Measurements from ENCODE around the gene STAT6.
A peak's percentile ranks its signal among the peaks of the same experiment; 100 is the strongest.
"Not testable (repeated sequence)": the region's sequence is repeated elsewhere in the genome, so short reads cannot be mapped to it uniquely, and the experiment has no call there.

The STAT6 gene

DNA sequence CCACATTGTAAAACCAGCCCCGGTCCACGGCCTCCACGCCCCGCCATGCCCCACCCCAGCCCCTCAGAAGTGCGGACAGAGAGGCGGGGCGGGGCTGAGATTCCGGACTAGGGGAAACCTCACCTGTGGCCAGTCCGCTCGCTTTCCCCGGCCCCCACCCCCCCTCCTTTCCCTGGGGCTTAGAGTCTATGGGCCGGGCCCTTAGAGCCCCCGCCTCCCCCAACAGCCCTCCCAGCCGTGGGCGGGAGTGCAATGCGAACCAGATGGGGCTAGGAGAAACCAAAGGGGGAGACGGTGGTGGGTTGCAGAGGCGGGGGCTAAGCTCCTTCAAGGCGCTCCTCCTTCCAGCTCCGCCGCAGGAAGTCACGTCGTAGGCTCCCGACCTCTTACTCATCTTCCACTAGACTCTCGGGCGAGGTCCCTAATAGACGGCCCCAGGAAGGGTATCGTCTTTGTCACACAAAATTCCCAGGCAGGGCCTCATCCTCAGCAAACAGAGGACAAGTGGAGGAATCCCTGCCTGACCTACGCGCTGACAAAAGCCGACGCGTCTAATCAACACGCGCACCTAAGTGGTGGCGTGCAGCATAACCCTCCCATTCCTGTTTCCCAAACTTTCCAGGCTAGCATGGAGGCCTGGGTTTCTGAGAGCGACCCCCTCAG lies 23.3 kb downstream of the STAT6 start:
- peak; percentile 78 for DNase-seq (ENCODE audit: low spot score)

GRCh38 chr12:57087010-57087690 lies 24.0 kb downstream of the STAT6 start:
- peak; percentile 75 for DNase-seq (ENCODE audit: low spot score)

DNA sequence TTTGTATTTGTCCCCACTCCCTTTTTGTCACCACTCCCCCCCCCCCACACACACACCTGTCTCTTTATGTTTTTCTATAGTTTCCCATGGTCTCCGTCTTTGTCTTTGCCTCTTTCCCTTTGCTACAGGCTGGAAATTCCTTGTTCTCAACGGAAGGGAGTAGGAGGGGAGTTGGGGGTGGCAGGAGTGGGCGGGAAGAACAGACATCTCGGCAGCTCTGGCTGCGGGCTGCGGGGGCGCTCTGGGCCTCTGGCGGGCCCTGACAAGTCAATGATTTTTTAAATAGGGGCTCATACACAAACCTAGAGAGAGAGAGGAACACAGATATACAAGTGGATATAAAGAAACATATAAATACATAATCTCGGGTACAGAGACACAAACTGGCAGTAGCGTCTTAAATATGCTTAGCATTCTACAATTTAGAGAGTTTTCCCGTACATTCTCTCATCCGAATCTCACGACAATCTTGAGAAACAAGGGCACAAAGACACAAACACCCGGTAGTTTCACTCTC lies 24.6 kb downstream of the STAT6 start:
- no peak for DNase-seq (ENCODE audit: low spot score)

- no peak for DNase-seq (ENCODE audit: low spot score)
Measured at GRCh38 chr12:57085999-57086492, 25.1 kb downstream of the STAT6 start.

- DNase-seq (ENCODE audit: low spot score): no peak
Measured at GRCh38 chr12:57080855-57081254, 30.3 kb downstream of the STAT6 start.

DNA sequence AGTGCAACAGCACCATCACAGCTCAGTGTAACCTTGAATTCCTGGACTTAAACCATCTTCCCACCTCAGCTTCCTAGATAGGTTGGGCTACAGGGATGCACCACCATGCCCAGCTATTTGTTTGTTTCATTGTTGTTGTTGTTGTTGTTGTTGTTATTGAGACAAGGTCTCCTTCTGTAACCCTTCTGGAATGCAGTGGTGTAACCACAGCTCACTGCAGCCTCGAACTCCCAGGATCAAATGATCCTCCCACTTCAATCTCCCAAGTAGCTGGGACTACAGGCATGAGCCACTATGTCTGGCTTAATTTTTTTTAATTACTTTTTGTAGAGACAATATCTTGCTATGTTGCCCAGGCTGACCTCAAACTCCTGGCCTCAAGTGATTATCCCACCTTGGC lies 31.3 kb downstream of the STAT6 start:
- no peak for DNase-seq (ENCODE audit: low spot score)

- peak; percentile 100 for DNase-seq (ENCODE audit: low spot score)
Measured at GRCh38 chr12:57078519-57079404, 32.4 kb downstream of the STAT6 start, which contains the start of gene NEMP1. TSS of gene NEMP1 (minus strand) at chr12:57078791. CDS start at chr12:57078745, 46 bp downstream.

- DNase-seq (ENCODE audit: low spot score): not testable (repeated sequence)
Measured at GRCh38 chr12:57073566-57074450, 37.4 kb downstream of the STAT6 start.

DNA sequence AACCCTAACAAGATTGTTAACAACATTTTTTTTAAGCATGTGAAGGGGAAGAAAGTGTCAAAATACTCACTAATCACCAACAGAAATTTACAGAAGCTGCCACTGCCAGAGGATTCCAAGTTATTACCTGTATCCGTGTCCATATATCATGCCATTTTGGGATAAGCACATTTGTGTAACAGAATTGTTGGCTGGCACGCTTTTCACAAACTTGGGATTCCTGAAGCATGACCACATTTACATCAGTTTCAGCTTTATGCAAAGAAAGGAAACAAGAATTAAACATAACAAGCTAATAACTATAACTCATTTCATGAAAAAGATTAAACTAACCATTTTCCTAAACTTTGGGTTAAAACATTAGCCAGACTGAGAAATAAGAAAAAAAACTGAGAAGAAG lies 38.5 kb downstream of the STAT6 start:
- no peak for DNase-seq (ENCODE audit: low spot score)

DNA sequence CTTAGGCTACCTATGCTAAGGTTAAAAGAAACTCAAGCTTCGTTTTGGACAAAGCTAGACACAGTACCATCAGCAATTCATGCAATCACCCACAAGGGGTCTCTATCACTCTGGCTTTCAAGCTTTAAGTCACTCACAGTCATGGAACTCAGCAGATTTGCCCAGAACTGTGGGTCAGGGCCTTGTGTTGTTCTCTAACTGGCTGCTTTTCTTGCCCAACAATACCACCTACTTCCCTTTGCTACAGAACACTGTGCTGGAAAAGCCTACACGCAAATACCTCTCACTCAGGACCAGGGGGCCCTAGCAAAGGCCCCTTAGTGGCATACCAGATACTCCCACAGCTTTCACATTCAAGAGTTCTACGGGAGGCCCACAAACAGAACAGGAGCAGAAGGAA lies 41.6 kb downstream of the STAT6 start:
- DNase-seq (ENCODE audit: low spot score): peak; percentile 79

DNA sequence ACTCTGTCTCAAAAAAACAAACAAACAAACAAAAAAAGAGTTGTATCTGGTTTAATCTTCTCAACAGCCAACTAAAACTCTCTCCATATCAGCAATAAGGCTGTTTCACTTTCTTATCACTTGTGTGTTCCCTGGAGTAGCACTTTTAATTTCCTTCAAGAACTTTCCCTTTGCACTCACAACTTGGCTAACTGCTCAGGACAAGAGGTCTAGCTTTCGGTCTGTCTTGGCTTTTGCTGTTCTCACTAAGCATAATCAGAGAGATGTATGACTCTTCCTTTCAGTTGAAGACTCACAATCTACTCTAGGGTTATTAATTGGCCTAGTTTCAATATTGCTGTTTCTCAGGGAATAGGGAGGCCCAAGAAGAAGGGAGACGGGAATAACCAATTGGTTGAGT lies 44.9 kb downstream of the STAT6 start:
- no peak for DNase-seq (ENCODE audit: low spot score)

DNA sequence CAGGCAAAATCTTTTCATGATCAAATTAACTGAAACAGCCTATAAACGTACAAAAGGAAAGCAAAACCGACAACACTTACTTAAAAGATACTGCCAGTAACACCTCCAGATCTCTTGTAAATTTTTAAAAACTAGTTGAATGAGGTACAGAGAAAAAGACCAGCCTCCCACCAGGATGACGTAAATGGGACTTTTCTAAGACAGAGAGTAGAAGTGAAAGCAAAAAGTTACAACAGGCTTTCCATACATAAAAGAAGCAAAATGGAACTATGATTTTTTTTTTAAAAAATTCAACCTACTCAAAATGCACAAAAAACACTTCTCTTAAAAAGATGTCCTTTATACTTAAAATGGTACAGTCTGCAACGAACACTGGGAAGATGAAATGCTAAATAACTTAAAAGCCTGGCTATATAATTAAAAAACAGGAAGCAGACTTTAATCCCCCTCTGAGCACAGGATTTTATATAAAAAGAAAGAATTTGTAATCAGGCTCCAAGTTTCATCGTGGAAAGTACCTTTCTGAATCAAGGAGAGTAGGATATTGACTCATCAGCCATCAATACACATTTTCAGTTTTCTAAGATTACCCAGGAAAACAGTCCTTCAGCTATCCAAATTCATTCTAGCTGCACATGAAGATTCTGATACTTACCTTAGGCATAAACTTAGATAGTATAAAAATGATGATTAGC lies 47.0 kb downstream of the STAT6 start:
- no peak for DNase-seq (ENCODE audit: low spot score)

GRCh38 chr12:57058454-57058853 lies 52.7 kb downstream of the STAT6 start:
- DNase-seq (ENCODE audit: low spot score): no peak

DNA sequence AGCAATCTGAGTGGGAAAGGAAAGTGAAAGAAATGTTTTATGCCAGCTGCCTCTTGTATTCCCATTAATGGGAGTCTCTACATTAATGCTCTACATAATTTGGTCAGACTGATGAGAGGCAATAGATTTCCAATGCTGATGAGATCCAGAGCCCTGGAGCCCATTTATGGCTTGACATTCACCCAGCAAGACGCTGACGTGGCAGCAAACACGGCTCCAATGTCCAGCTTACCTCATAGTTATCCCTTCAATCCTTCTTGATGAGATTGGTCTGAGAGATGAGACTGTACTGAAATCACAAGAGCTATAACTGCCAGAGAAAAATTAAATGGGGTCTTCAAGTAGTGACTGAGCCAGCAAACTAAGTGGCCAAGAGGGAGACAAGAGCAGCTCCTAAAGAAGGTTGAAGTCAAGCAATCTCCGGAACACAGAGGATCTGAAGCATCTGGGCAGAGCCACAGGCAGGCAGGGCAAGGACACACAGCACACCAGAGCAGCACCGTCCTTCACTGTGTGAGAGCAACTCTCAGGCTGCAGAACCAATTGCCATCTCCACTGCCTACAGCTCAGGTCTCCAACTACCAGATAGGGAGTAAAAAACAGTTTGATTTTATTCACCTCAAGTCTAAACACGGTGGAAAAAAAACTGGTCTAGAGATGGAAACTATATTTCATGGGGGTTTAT lies 54.0 kb downstream of the STAT6 start:
- no peak for DNase-seq (ENCODE audit: low spot score)

- DNase-seq (ENCODE audit: low spot score): no peak
Measured at GRCh38 chr12:57055824-57056223, 55.3 kb downstream of the STAT6 start.

DNA sequence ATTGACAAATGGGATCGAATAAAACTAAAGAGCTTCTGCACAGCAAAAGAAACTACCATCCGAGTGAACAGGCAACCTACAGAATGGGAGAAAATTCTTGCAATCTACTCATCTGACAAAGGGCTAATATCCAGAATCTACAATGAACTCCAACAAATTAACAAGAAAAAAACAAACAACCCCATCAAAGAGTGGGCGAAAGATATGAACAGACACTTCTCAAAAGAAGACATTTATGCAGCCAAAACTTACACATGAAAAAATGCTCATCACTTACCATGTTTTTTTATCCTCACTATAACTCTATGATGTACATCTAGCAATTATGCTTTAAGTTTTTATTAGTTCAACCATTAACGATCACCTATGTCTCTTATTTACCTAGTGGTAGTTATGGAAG lies 57.3 kb downstream of the STAT6 start:
- DNase-seq (ENCODE audit: low spot score): not testable (repeated sequence)

DNA sequence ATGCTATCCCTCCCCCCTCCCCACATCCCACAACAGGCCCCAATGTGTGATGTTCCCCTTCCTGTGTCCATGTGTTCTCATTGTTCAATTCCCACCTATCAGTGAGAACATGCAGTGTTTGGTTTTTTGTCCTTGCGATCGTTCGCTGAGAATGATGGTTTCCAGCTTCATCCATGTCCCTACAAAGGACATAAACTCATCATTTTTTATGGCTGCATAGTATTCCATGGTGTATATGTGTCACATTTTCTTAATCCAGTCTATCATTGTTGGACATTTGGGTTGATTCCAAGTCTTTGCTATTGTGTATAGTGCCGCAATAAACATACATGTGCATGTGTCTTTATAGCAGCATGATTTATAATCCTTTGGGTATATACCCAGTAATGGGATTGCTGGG lies 58.0 kb downstream of the STAT6 start:
- DNase-seq (ENCODE audit: low spot score): not testable (repeated sequence)

DNA sequence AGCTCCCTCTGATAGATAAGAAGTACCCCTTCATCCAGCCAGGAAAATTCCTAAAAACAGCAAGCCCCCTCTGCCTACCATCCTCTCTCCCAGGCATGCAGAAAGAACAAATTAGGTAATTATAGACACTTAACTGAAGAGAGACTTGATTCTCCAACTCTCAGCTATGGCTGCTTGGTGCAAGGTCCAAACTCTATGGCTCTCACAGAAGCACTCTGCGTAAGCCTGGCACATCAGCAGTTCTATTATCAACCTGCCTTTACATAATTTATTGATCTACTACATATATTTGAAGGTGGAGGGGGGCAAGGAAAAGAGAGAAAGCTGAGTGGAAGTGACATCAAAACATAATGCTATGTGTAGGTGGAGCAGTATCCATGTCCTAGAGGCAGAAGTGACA lies 60.2 kb downstream of the STAT6 start:
- DNase-seq (ENCODE audit: low spot score): no peak

- DNase-seq (ENCODE audit: low spot score): peak; percentile 77
Measured at GRCh38 chr12:57049890-57050289, 61.3 kb downstream of the STAT6 start, which contains the start of gene MYO1A. TSS of gene MYO1A (minus strand) at chr12:57050129. CDS start at chr12:57048323, 1,806 bp downstream.

- DNase-seq (ENCODE audit: low spot score): peak; percentile 67
Measured at GRCh38 chr12:57049119-57049446, 62.1 kb downstream of the STAT6 start.

Measured in LoVo (cell line).